NB4 (cell line): ENCODE data around the gene ST13.

Experiments used
- MYC ChIP-seq: IDR thresholded peaks from 2 replicates; pipeline ENCODE4 v1.6.1; 2011; ENCODE audit warnings: low read depth, low read length
- POLR2A ChIP-seq: IDR thresholded peaks from 2 replicates; pipeline ENCODE4 v1.6.1; 2011; ENCODE audit warnings: mild to moderate bottlenecking; ENCODE audit not compliant: insufficient read length; ENCODE audit errors: extremely low read depth
- TF ChIP-seq, protein P1 (sequence below): IDR thresholded peaks from one replicate; pipeline ENCODE4 v1.5.1; 2012; ENCODE audit warnings: low read depth, low read length

GRCh38 chr22:40813912-40814315, 42.5 kb downstream of the ST13 start:
- TF ChIP-seq POLR2A (no peak), MYC (no peak)
- TF ChIP-seq, protein P1, sequence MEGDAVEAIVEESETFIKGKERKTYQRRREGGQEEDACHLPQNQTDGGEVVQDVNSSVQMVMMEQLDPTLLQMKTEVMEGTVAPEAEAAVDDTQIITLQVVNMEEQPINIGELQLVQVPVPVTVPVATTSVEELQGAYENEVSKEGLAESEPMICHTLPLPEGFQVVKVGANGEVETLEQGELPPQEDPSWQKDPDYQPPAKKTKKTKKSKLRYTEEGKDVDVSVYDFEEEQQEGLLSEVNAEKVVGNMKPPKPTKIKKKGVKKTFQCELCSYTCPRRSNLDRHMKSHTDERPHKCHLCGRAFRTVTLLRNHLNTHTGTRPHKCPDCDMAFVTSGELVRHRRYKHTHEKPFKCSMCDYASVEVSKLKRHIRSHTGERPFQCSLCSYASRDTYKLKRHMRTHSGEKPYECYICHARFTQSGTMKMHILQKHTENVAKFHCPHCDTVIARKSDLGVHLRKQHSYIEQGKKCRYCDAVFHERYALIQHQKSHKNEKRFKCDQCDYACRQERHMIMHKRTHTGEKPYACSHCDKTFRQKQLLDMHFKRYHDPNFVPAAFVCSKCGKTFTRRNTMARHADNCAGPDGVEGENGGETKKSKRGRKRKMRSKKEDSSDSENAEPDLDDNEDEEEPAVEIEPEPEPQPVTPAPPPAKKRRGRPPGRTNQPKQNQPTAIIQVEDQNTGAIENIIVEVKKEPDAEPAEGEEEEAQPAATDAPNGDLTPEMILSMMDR, result no peak
